ENCODE results near the gene MARCHF7. TPM values are rescaled to one million over a fixed set of nuclear protein-coding genes. Genes with fewer than 3 reads are reported as not detected.

MARCHF7 gene
- total RNA-seq, 2 donors from 2014 or later: 36.6 to 36.9 TPM

GRCh38 chr2:159728629-159729028 is 16.3 kb downstream of the MARCHF7 start:
- DNase-seq (no peak), ATAC-seq (no peak)
- intact Hi-C loops (cut with DNase I): no loop called here
- 40 to 58% methylated on average over 3 of the region's 3 CpGs for WGBS, 2 donors
- no peak overlapping the region for H3K4me3 ChIP-seq
- TF ChIP-seq CTCF (IDR thresholded peaks at IDR 0.05): no peak
- TF ChIP-seq POLR2A (IDR thresholded peaks at IDR 0.05): no peak
- peaks cover 7% of the 10 kb centered on the region for H3K4me1 ChIP-seq
- H3K9me3 ChIP-seq: no peaks in the 10 kb centered on the region
- no peaks in the 10 kb centered on the region for H3K27me3 ChIP-seq
- peaks cover 0 to 7% of the 10 kb centered on the region in 2 donors for H3K36me3 ChIP-seq (replicated peaks in 1 of 2; ENCODE audit: insufficient read depth in 1 of 2, low read depth in 2 of 2)
- H3K27ac ChIP-seq: no peak overlapping the region

- Histone ChIP-seq H3K4me3 (no peak overlapping the region), H3K27me3 (no peaks in the 10 kb centered on the region), H3K9me3 (no peaks in the 10 kb centered on the region), H3K27ac (no peak overlapping the region), H3K4me1 (no peaks in the 10 kb centered on the region), H3K36me3 (replicated peaks in 1 of 2; ENCODE audit: insufficient read depth in 1 of 2, low read depth in 2 of 2) (peaks cover 0 to 12% of the 10 kb centered on the region in 2 donors)
- WGBS, 2 donors: 100% methylated on average over 1 of the region's 1 CpG
- DNase-seq (no peak), ATAC-seq (no peak)
- intact Hi-C loops (cut with DNase I): no loop called here
- TF ChIP-seq POLR2A (IDR thresholded peaks at IDR 0.05) (no peak), CTCF (IDR thresholded peaks at IDR 0.05) (no peak)
Observed at GRCh38 chr2:159735648-159736047, 23.3 kb downstream of the MARCHF7 start.

- Histone ChIP-seq H3K4me1 (no peaks in the 10 kb centered on the region), H3K9me3 (no peaks in the 10 kb centered on the region), H3K36me3 (replicated peaks in 1 of 2; ENCODE audit: insufficient read depth in 1 of 2, low read depth in 2 of 2) (peaks cover 0 to 9% of the 10 kb centered on the region in 2 donors), H3K27ac (no peak overlapping the region), H3K27me3 (no peaks in the 10 kb centered on the region), H3K4me3 (no peak overlapping the region)
- DNase-seq (no peak), ATAC-seq (no peak)
- intact Hi-C loops (cut with DNase I): no loop called here
- 74 to 81% methylated on average over 3 of the region's 3 CpGs for WGBS, 2 donors
- TF ChIP-seq CTCF (IDR thresholded peaks at IDR 0.05) (no peak), POLR2A (IDR thresholded peaks at IDR 0.05) (no peak)
Observed at GRCh38 chr2:159736048-159736447, 23.7 kb downstream of the MARCHF7 start.

- Histone ChIP-seq H3K4me3 (no peak overlapping the region), H3K27me3 (no peaks in the 10 kb centered on the region), H3K27ac (no peak overlapping the region), H3K4me1 (no peaks in the 10 kb centered on the region), H3K9me3 (no peaks in the 10 kb centered on the region), H3K36me3 (replicated peaks in 1 of 2; ENCODE audit: insufficient read depth in 1 of 2, low read depth in 2 of 2) (peaks cover 0 to 5% of the 10 kb centered on the region in 2 donors)
- DNase-seq (no peak), ATAC-seq (no peak)
- WGBS, 2 donors: 92 to 100% methylated on average over 1 of the region's 1 CpG
- TF ChIP-seq POLR2A (IDR thresholded peaks at IDR 0.05) (no peak), CTCF (IDR thresholded peaks at IDR 0.05) (no peak)
- intact Hi-C loops (cut with DNase I): no loop called here
Observed at GRCh38 chr2:159737292-159737916, 25.1 kb downstream of the MARCHF7 start.

GRCh38 chr2:159737917-159738296 is 25.6 kb downstream of the MARCHF7 start:
- no peaks in the 10 kb centered on the region for H3K27me3 ChIP-seq
- TF ChIP-seq POLR2A (IDR thresholded peaks at IDR 0.05): no peak
- H3K9me3 ChIP-seq: no peaks in the 10 kb centered on the region
- ATAC-seq (no peak), DNase-seq (no peak)
- 83 to 92% methylated on average over 1 to 11 of the region's 11 CpGs for WGBS, 2 donors
- no peak overlapping the region for H3K4me3 ChIP-seq
- intact Hi-C loops (cut with DNase I): no loop called here
- no peaks in the 10 kb centered on the region for H3K4me1 ChIP-seq
- H3K27ac ChIP-seq: no peak overlapping the region
- H3K36me3 ChIP-seq (replicated peaks in 1 of 2; ENCODE audit: insufficient read depth in 1 of 2, low read depth in 2 of 2): peaks cover 0 to 5% of the 10 kb centered on the region in 2 donors
